GM18505 (cell line): Measurements from ENCODE around the gene IFNA2.
A peak's percentile ranks its signal among the peaks of the same experiment; 100 is the strongest.
"Not testable (repeated sequence)": the region's sequence is repeated elsewhere in the genome, so short reads cannot be mapped to it uniquely, and the experiment has no call there.

Source experiments
- ATAC-seq: cut with Tn5 transposase; IDR thresholded peaks from one replicate; pipeline ENCODE4 v1.9.1; 2021; ENCODE audit not compliant: unreplicated experiment
- POLR2A ChIP-seq: IDR thresholded peaks from 4 replicates; pipeline ENCODE4 v1.6.1; 2011; ENCODE audit warnings: borderline replicate concordance; ENCODE audit not compliant: insufficient read depth, insufficient read length; ENCODE audit errors: extremely low read depth

The IFNA2 gene

DNA sequence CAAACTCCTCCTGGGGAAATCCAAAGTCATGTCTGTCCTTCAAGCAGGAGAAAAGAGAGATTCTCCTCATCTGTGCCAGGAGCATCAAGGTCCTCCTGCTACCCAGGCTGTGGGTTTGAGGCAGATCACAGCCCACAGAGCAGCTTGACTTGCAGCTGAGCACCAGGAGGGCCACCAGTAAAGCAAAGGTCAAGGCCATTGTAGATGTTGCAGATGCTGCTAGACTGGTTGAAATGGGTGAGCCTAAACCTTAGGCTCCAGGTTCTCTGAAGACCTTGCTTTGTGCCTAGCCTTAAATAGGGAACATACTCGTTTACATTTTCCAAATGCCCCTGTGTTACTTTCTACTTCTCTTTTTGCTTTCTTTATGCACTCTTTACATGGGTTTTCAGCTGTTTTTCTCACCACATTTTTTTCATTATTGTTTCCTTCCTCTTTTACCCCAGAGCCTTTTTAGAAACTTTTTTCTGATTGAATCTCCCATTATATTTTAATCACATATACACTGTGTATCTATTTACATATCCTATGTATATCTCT lies at the start of gene IFNA2:
Gene IFNA2 (minus strand): TSS at position 268 of the 540 bp plus-strand sequence. CDS start 69 bp downstream, at position 199.
- no peak for ATAC-seq
- no peak for TF ChIP-seq POLR2A

DNA sequence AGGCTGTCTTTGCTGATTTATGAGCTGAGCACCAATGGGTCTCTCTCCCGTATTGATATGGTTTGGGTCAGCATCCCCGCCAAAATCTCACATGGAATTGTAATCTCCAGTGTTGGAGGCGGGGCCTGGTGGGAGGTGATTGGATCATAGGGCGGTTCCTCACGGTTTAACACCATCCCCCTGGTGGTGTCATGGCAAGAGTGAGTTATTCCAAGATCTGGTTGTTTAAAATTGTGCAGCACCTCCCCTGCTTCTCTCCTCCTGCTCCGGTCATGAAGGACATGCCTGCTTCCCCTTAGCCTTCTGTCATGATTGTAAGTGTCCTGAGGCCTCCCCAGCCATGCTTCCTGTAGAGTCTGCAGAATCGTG lies 49.8 kb upstream of the IFNA2 start:
- ATAC-seq = not testable (repeated sequence)

DNA sequence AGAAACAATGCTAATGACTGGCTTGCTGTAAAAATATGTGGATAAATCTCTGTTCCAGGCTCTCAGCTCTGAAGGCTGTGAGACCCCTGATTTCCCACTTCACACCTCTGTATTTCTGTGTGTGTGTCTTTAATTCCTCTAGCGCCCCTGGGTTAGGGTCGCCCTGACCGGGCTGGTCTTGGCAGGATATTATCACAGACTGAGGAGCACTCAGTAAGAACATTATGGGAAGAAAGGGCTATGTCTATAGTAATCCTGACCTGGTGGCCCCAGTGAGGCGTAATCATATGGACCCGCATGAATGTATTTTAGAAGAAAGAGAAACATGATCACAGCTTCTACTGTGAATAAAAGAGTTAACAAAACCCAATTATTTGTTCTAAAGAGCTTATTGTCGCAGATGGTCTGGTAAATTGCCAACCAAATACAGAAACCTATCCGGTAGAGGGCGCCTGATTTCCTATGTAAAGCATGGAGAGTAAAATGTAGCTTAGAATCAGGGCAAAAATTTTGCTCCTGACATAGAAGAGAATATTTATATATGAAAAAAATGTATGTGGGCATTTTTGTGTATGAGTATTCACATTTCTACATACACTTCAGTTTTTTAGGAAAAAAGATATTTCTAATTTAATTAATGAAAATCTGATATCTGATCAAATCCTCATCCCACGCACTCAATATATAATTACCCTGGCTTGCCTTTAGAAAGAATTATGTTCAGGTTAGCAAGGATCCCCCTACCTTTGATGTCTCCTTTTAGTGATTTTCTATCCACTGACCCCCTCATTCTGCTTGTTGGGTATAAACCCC lies 49.2 kb upstream of the IFNA2 start:
- ATAC-seq = no peak

DNA sequence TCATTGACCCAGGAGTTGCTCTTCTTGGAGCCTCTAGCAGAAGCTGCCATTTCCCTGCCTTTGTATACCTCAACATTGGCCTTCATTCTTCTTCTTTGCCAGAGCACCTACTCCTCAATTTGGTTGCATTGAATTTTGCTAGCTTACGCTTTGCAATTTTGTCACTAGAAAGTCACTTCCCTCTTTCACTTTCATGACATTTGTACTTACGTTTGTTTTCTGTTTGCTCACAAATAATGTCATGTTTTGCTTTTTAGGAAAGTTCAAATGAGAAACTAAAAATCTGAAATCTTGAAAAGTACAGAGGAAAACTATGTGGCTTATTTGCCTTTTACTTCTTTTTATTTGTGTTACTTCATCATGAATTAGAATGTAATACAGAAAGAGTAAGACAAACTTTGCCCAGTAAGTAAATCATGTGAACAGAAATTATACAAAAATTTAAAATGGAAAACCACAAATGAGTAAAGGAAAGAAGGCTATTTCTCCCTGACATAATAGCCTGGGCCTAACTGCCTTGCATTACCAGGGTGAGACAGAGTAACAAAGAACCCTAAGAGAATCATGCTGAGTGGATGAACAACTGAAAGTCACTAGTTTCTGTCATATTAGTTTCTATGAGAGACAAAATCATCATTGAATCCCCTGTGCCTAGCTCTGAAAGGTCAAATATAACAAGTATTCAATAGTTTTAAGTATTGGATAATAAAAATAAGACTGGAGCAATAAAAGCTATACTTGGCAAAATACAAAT lies 47.7 kb upstream of the IFNA2 start:
- no peak for TF ChIP-seq POLR2A
- ATAC-seq = peak; percentile 71

More for the DNA sequence above, 49.2 kb upstream of the IFNA2 start:
- TF ChIP-seq POLR2A = no peak

DNA sequence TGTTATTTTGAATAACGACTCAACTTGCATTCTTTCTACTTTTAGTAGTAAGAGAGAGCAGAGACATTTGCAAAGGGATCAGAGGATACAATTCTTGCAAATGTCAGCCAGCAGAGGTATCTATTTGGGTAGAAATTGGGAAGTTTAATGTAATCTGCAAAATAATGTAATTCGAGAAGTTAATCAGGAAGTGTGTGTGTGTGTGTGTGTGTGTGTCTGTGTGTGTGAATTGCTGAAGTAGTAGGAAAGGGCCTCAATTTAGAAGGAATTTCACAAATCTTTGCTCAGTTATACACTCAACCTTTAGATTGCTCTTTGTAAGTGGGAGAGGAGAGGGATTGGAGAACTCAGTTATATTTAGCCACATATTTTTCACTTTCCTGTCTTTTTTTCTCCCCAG lies 44.0 kb upstream of the IFNA2 start:
- ATAC-seq = no peak
- TF ChIP-seq POLR2A = no peak

DNA sequence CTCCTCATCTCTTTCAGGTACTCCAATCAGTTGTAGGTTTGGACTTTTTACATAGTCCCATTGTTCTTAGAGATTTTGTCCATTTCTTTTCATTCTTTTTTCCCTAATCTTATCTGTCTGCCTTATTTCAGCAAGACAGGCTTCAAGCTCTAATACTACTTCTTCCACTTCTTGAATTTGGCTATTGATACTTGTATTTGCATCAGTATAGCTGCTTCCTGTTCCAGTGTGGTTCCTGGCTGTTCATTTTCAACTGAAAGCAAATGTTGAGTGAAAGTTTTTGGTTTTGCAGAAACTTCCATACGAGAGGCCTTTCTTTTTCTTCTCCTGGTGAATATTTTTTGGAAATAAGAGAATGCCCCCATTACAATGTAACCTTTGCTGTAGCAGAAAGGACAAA lies 43.0 kb upstream of the IFNA2 start:
- peak; percentile 50 for ATAC-seq
- no peak for TF ChIP-seq POLR2A

DNA sequence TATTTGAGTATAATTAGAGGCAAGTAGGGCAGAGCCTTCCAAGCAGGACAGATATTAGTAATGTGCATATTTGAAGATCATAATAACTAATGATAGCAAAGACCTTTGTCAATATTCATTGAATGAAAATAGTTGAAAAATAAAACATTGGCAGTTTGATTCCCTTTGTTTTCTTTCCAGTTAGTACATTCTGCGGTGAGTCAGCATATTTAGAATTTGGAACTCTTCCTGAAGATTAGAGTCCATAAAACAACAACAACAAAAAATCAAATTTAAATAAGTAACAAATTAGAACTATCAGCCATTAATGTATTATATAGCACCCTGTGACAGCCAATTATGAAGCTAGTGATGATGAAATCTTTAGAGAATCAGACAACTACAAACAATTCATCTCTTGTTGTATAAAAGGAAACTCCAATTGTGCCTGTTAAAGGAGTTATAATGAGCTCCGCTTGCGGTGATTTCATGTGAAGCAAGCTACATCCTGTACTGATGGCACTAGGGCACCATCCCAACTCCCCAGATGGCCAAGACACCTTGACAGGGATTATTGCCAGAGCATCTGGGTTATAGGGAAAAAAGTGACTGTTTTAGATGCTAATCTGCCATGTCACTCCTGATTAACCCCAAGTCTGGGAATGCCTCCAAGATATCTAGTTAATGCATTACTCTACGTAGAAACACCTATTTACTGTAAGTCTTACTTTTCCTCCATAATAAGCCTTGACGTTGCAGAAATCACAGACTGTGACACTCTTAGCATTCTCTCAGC lies 30.5 kb upstream of the IFNA2 start:
- no peak for TF ChIP-seq POLR2A
- no peak for ATAC-seq

DNA sequence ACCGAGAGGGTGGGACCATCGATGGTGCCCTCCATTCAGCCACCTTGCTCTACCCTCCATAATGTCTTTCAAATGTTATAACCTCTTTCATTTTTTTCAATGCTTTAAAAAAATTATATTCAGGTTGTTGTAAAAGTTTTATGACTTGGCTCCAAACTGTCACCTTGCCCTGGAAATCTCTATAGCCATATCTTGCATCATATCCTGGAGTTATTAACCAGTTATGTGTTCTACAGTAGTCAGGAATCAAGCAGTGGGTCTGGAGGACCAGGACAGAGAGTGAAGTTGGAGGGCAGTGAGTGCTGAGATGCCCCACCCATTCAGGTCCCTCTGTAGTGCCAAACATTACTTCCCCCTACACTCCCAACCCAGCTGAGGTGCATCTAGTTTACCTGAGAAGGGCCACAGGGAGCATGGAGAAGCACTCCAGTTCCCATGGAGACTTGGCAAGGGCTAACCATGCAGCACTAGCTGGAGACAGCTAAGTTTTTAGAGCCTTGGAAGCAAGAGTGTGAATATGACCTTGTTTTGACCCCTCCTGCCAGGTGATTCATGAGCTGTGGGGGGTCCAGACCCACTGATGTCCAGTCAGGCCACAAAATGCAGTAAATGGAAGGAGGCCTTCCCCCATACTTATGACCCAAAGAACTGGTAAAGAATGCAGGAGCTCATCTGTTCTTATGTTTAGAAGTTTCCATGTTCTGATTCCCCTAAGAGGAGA lies 29.2 kb upstream of the IFNA2 start:
- TF ChIP-seq POLR2A = no peak
- no peak for ATAC-seq

DNA sequence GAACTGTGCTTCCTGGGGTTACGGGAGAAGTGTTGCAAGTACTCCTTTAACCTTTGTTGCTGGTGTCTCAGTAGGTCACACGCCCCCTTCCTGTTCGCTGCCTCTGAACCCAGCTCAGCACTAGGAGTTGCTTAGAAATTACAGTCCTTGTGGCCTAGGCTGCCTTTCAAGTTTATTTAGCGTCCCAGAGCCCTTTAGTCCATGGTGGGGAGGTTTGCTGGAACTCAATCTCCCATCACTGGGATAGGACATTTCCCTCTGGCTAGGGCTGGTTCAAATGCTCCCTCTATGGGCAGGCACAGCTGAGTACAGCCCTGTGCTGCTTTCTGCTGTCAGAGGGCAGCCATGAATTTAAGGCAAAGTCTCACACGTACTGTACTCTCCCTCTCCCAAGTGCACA lies 28.4 kb upstream of the IFNA2 start:
- no peak for TF ChIP-seq POLR2A
- ATAC-seq = no peak

DNA sequence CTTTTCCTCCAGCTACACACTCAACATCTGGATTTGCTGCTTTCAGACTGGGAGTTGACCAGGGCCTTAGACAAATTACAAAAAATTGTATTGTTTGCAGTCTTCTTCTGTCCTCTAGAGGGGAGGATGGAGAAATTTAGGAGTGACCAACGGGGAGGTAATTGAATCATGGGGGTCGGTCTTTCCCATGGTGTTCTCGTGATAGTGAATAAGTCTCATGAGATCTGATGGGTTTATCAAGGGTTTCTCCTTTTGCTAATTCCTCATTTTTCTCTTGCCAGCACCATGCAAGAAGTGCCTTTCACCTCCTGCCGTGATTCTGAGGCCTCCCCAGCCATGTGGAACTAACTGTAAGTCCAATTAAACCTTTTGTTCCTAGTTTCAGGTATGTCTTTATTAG lies 28.0 kb upstream of the IFNA2 start:
- no peak for ATAC-seq
- no peak for TF ChIP-seq POLR2A

DNA sequence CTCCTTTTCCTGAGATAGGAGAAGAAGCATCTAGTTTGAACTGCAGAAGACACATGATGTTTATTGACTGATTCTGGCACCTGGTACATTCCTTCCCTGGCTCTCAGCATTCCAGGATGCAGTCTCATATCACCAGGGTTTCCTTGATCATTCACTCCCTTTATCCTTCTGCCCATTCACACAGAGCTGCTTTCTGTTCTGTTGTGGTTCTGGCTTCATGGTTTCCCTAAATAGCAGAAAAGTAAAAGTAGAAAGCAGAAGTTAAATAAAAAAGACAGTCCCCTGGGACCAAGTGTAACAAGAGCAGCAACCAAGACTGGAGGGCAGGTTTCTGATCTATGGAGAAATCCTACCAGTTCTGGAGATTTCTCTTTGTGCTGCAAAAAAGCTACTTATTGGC lies 26.9 kb upstream of the IFNA2 start:
- TF ChIP-seq POLR2A = no peak
- peak; percentile 66 for ATAC-seq

DNA sequence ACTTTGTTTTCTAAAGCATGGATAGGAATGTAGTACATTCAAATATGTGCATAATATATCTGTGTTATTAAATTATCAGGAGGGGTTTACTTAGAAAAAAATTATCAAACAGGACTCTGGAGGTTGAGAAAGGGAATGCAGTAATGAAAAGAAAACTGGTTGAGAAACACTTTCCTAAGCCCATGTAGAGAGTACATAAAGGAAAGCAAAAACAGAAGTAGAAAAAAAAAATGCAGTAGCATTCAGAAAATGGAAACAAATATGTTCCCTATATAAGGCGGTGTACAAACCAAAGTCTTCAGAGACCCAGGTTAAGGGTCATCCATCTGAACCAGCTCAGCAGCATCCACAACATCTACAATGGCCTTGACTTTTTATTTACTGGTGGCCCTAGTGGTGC lies 23.6 kb upstream of the IFNA2 start, which contains the start of gene IFNA8:
Gene IFNA8 (plus strand): TSS at position 301 of the 400 bp plus-strand sequence. CDS start 60 bp downstream, at position 361.
- ATAC-seq = no peak
- TF ChIP-seq POLR2A = no peak
